HFFc6 (cell line): ENCODE results near the gene VSIG10. TPM values are rescaled to one million over a fixed set of nuclear protein-coding genes. Genes with fewer than 3 reads are reported as not detected.

Source experiments
- DNase-seq: peaks from one replicate; pipeline ENCODE4 v3.0.0-alpha.2; 2018
- H3K27ac Mint-ChIP-seq: 2 replicates; pipeline ENCODE4 v1.8.0; 2020; ENCODE audit warnings: mild to moderate bottlenecking, mixed read lengths
- H3K27me3 Mint-ChIP-seq: 2 replicates; pipeline ENCODE4 v1.8.0; 2021; ENCODE audit warnings: mild to moderate bottlenecking, moderate library complexity, mixed read lengths; ENCODE audit not compliant: insufficient read depth
- H3K36me3 Mint-ChIP-seq: 2 replicates; pipeline ENCODE4 v1.8.0; 2021; ENCODE audit warnings: low read depth, mixed read lengths
- H3K4me1 Mint-ChIP-seq: 2 replicates; pipeline ENCODE4 v1.8.0; 2020; ENCODE audit warnings: low read depth, mixed read lengths
- H3K4me3 Mint-ChIP-seq: 2 replicates; pipeline ENCODE4 v1.8.0; 2020; ENCODE audit warnings: mild to moderate bottlenecking, moderate library complexity, mixed read lengths
- H3K9me3 Mint-ChIP-seq: 2 replicates; pipeline ENCODE4 v1.8.0; 2020; ENCODE audit warnings: mild to moderate bottlenecking, mixed read lengths
- long read RNA-seq: library from polyadenylated mRNA; unstranded; transcript quantifications from one replicate; pipeline ENCODE4 v2.0.0, GENCODE V29; 2019
- total RNA-seq, 6 experiments: library from RNA; stranded (reverse); fragmentation: NEBNext Ultra II Directional; extraction: Animal tissue kit (Norgen Biotek cat#: 25700); gene quantifications; 2 replicates in 1 of 6; 3 replicates in 5 of 6; pipeline ENCODE4 v1.2.3, GENCODE V29; 2021
- TF ChIP-seq, protein P1 (sequence below): fragments of 200-600 bp; sonication (generic); IDR thresholded peaks from 2 replicates; pipeline ENCODE4 v1.5.0; 2021; ENCODE audit warnings: antibody characterized with exemption, mild to moderate bottlenecking

Gene VSIG10, protein sequence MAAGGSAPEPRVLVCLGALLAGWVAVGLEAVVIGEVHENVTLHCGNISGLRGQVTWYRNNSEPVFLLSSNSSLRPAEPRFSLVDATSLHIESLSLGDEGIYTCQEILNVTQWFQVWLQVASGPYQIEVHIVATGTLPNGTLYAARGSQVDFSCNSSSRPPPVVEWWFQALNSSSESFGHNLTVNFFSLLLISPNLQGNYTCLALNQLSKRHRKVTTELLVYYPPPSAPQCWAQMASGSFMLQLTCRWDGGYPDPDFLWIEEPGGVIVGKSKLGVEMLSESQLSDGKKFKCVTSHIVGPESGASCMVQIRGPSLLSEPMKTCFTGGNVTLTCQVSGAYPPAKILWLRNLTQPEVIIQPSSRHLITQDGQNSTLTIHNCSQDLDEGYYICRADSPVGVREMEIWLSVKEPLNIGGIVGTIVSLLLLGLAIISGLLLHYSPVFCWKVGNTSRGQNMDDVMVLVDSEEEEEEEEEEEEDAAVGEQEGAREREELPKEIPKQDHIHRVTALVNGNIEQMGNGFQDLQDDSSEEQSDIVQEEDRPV
- 10 to 100 TPM; 17.6 to 22.0 (median 21.1) TPM for total RNA-seq
- long read RNA-seq, partial matches to known transcripts: 1 of 24 reads
- long read RNA-seq, other reads (novel, unspliced or antisense): 19 of 24 reads

DNA sequence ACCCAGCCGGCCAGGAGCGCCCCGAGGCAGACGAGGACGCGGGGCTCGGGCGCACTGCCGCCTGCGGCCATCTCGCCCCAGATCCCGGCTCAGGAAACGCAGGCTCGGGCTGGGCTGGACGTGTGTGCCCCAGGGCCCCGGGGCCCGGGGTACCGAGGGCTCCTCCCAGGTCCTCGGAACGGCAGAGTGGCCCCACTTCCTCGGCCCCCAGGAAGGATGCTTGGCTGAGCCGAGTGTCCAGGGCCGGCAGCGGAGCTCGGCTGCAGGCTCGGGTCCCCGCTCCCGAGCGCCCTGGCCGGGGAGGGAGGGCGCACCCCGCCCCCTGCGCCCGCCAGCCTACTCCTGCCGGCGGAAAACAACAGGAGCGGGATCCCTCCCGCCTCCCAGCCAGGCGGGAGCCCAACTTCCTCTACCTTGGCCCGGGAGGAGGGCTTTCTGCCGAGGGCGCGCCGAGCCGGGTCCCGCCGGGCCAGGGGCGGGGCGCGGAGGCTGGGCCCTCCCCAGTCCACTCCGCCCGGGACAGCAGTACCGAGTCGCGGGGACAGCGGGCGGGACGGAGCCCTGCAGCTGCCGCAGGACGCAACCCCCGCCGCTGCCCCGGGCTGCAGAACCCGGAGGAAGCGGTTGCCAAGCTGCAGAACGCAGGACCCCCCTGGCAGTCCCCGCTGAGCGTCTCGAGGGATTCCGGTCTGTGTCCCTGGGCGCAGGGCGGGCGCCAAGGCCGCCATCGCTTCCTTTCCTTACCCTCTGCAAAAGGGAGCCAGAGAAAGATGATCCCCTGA is at the start of gene VSIG10:
Gene VSIG10, minus strand, starts transcription at position 411 of the 782 bp plus-strand sequence. Its CDS starts 340 bp downstream, at position 71.
- Mint-ChIP-seq H3K27me3 (no peaks in the 10 kb centered on the region), H3K27ac (peak within 1 kb of the TSS; percentile 81), H3K36me3 (no peaks in the 10 kb centered on the region), H3K4me1 (peaks cover 21% of the 10 kb centered on the region), H3K9me3 (no peaks in the 10 kb centered on the region), H3K4me3 (peak within 1 kb of the TSS; percentile 92)
- DNase-seq: peak; percentile 50
- TF ChIP-seq, protein P1, sequence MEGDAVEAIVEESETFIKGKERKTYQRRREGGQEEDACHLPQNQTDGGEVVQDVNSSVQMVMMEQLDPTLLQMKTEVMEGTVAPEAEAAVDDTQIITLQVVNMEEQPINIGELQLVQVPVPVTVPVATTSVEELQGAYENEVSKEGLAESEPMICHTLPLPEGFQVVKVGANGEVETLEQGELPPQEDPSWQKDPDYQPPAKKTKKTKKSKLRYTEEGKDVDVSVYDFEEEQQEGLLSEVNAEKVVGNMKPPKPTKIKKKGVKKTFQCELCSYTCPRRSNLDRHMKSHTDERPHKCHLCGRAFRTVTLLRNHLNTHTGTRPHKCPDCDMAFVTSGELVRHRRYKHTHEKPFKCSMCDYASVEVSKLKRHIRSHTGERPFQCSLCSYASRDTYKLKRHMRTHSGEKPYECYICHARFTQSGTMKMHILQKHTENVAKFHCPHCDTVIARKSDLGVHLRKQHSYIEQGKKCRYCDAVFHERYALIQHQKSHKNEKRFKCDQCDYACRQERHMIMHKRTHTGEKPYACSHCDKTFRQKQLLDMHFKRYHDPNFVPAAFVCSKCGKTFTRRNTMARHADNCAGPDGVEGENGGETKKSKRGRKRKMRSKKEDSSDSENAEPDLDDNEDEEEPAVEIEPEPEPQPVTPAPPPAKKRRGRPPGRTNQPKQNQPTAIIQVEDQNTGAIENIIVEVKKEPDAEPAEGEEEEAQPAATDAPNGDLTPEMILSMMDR: 0 out of 2 replicates have a peak, but pooled peaks have one; percentile 8

DNA sequence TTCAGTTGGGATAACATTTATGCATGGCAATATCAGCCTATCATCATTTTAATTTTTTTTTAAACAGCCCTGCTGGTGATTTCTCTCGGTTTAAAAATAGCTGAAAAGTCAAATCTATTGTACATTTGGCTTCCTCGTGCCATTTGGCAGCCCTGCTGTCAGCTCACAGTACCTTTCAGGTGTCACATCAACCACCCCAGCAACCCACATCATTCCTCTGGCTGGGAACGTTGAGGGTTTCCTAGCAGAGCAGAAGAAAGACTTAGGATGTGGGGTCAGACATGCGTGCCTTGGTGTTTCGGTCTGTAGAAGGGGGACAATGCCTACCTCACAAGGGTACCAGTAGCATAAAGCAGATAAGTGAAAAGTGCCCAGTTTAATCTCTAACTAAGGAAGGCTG is 47.9 kb upstream of the VSIG10 start:
- peaks cover 18% of the 10 kb centered on the region for H3K36me3 Mint-ChIP-seq
- no peaks in the 10 kb centered on the region for H3K9me3 Mint-ChIP-seq
- no peaks in the 10 kb centered on the region for H3K4me1 Mint-ChIP-seq
- no peak overlapping the region; the same call in 1 of the 2 replicates for H3K27ac Mint-ChIP-seq
- H3K27me3 Mint-ChIP-seq: peaks cover 8% of the 10 kb centered on the region
- no peak overlapping the region for H3K4me3 Mint-ChIP-seq
- TF ChIP-seq, protein P1: no peak
- no peak for DNase-seq

DNA sequence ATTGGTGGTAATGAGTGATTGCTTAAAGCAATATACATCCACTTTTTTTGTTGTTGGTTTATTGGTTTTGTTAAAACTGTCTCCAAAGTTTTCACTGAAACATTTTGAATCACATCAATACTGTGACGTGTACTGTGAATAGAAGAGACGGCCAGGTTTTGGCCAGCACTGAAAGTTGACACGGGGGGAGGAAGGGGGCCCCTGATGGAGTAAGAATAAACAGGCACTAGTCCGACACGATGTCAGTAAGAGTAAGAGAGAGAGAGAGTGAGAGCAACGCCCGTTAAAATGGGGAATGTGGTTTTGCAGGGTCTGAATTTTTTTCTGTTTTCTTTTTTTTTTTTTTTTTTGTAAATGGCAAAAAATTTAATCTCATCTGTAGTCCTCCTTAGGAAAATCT is 46.8 kb upstream of the VSIG10 start:
- TF ChIP-seq, protein P1: no peak
- Mint-ChIP-seq H3K4me3 (no peak overlapping the region), H3K36me3 (peaks cover 22% of the 10 kb centered on the region)

DNA sequence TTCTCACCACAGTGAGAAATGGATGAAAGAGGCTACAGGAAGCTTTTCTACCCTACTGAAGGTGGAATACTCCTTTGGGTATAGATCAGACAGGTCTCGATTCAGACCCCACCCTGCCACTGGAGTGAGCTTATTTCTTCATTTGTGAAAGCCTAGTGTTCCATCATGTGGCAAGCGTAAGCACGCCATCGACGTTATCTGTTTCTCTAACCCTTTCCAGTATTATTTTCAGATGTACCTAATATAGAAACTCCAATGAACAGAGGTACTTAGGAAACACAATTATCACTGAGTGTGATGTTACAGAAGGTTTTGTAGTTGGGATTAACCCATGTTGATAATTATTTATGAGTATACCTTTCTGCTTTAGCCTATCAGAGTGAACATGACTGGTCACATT is 44.5 kb upstream of the VSIG10 start:
- H3K27me3 Mint-ChIP-seq: peaks cover 8% of the 10 kb centered on the region
- H3K36me3 Mint-ChIP-seq: peaks cover 36% of the 10 kb centered on the region
- no peak overlapping the region for H3K4me3 Mint-ChIP-seq
- TF ChIP-seq, protein P1: no peak
- H3K27ac Mint-ChIP-seq: no peak overlapping the region
- H3K9me3 Mint-ChIP-seq: no peaks in the 10 kb centered on the region
- DNase-seq: no peak
- no peaks in the 10 kb centered on the region for H3K4me1 Mint-ChIP-seq

More for the DNA sequence above, 46.8 kb upstream of the VSIG10 start:
- H3K4me1 Mint-ChIP-seq: no peaks in the 10 kb centered on the region
- H3K27me3 Mint-ChIP-seq: peaks cover 8% of the 10 kb centered on the region
- no peaks in the 10 kb centered on the region for H3K9me3 Mint-ChIP-seq
- DNase-seq: no peak
- no peak overlapping the region for H3K27ac Mint-ChIP-seq

DNA sequence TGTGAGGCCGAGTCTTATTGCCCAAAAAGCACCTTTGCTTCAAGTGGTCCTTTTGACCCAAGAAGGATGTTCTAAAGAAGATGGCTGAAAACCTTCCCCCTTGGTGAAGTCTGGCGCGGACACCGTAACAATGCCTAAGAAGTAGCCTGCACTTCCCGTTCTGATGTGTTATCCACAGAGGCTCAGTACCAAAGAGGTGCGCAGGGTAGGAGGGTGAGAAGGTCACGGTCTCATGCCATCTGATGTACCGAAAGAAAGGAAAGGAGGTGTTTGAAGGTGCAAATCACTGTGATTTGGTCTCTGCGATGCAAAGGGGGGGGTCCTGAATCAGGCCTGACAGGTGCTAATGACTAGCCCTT is 42.0 kb upstream of the VSIG10 start:
- no peak overlapping the region for H3K27ac Mint-ChIP-seq
- H3K36me3 Mint-ChIP-seq: peaks cover 39% of the 10 kb centered on the region
- no peaks in the 10 kb centered on the region for H3K9me3 Mint-ChIP-seq
- no peaks in the 10 kb centered on the region for H3K4me1 Mint-ChIP-seq
- H3K27me3 Mint-ChIP-seq: peaks cover 4% of the 10 kb centered on the region
- TF ChIP-seq, protein P1: no peak
- DNase-seq: no peak
- H3K4me3 Mint-ChIP-seq: no peak overlapping the region
